Measurements from ENCODE around the gene DOHH.
"Not testable (repeated sequence)": the region's sequence is repeated elsewhere in the genome, so short reads cannot be mapped to it uniquely, and the experiment has no call there.

DOHH gene

DNA sequence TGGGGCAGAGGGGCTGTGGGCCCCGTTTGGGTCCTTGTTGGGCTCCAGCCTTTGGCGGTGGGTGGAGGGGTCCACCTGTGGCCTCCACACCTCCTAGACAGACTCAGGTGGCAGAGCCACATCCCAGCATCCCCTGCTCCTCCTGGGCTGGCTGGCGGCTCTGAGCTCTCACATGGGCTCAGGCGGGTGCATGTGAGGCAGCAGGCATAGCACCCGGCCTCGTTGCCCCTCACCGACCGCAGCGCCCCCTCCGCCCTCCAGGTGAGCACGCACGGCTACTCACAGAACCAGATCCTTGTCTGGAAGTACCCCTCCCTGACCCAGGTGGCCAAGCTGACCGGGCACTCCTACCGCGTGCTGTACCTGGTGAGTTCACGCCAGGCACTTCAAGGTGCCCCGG, 32.6 kb upstream of the DOHH start:
- Histone ChIP-seq H3K4me3 (ENCODE audit: low read length) (no peak overlapping the region), H3K9me3 (ENCODE audit: insufficient read depth, low read depth, low read length) (no peaks in the 10 kb centered on the region), H3K36me3 (ENCODE audit: insufficient read depth, low read depth, low read length) (peaks cover 42% of the 10 kb centered on the region), H3K27ac (ENCODE audit: low read length) (no peak overlapping the region), H3K4me1 (ENCODE audit: insufficient read depth, low read length) (no peaks in the 10 kb centered on the region), H3K9ac (ENCODE audit: low read depth, low read length) (no peak overlapping the region), H3K27me3 (ENCODE audit: insufficient read depth, low read length) (no peaks in the 10 kb centered on the region)

DNA sequence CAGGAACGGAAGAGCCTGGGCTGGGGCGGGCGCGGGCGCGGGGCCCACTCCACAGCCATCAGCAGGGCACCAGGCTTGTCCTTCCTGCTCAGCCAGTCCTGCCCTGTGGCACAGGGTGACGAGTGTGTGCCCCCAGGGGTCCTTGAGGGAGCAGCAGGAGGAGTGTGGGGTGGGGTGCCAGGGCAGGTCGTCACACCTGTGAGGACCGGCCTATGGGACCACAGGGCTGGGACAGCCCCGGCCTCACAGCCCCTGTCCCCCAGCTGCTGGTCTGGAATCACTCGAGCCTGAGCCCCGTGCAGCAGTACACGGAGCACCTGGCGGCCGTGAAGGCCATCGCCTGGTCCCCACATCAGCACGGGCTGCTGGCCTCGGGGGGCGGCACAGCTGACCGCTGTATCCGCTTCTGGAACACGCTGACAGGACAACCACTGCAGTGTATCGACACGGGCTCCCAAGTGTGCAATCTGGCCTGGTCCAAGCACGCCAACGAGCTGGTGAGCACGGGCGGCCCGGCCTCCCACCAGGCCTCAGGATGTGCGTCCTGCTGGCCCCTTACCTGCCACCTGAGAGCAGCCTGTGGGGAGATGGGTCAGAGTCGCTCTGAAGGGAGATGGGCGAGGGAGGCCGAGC, 31.8 kb upstream of the DOHH start:
- H3K36me3 ChIP-seq (ENCODE audit: insufficient read depth, low read depth, low read length): peaks cover 46% of the 10 kb centered on the region
- H3K9me3 ChIP-seq (ENCODE audit: insufficient read depth, low read depth, low read length): no peaks in the 10 kb centered on the region
- no peaks in the 10 kb centered on the region for H3K27me3 ChIP-seq (ENCODE audit: insufficient read depth, low read length)
- no peak overlapping the region for H3K4me3 ChIP-seq (ENCODE audit: low read length)
- no peak overlapping the region for H3K9ac ChIP-seq (ENCODE audit: low read depth, low read length)
- no peak overlapping the region for H3K27ac ChIP-seq (ENCODE audit: low read length)
- no peaks in the 10 kb centered on the region for H3K4me1 ChIP-seq (ENCODE audit: insufficient read depth, low read length)

DNA sequence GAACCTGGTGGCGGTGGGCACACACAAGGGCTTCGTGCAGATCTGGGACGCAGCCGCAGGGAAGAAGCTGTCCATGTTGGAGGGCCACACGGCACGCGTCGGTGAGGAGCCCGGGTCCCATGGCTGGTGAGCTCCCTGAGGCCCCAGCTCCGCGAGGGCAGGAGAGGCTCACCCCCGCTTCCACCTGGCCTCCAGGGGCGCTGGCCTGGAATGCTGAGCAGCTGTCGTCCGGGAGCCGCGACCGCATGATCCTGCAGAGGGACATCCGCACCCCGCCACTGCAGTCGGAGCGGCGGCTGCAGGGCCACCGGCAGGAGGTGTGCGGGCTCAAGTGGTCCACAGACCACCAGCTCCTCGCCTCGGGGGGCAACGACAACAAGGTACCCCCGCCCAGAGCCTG, 31.2 kb upstream of the DOHH start:
- no peaks in the 10 kb centered on the region for H3K27me3 ChIP-seq (ENCODE audit: insufficient read depth, low read length)
- peaks cover 49% of the 10 kb centered on the region for H3K36me3 ChIP-seq (ENCODE audit: insufficient read depth, low read depth, low read length)
- H3K9ac ChIP-seq (ENCODE audit: low read depth, low read length): no peak overlapping the region
- no peaks in the 10 kb centered on the region for H3K4me1 ChIP-seq (ENCODE audit: insufficient read depth, low read length)
- no peak overlapping the region for H3K27ac ChIP-seq (ENCODE audit: low read length)
- H3K4me3 ChIP-seq (ENCODE audit: low read length): no peak overlapping the region
- no peaks in the 10 kb centered on the region for H3K9me3 ChIP-seq (ENCODE audit: insufficient read depth, low read depth, low read length)

DNA sequence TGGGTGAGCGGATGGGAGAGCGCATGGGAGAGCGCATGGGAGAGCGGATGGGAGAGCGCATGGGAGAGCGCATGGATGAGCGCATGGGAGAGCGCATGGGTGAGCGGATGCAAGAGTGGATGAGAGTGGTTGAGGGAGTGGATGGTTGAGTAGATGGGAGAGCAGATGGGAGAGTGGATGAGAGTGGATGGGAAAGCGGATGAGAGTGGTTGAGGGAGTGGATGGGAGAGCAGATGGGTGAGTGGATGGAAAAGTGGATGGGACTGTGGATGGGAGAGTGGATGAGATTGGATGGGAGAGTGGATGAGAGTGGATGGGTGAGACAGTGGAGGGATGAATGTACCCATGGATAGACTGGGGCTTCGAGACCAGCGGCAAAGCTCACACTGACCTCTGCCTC, 29.9 kb upstream of the DOHH start:
- Histone ChIP-seq H3K9me3 (ENCODE audit: insufficient read depth, low read depth, low read length) (no peaks in the 10 kb centered on the region), H3K4me1 (ENCODE audit: insufficient read depth, low read length) (no peaks in the 10 kb centered on the region), H3K36me3 (ENCODE audit: insufficient read depth, low read depth, low read length) (peaks cover 46% of the 10 kb centered on the region), H3K27ac (ENCODE audit: low read length) (no peak overlapping the region), H3K4me3 (ENCODE audit: low read length) (no peak overlapping the region), H3K9ac (ENCODE audit: low read depth, low read length) (no peak overlapping the region), H3K27me3 (ENCODE audit: insufficient read depth, low read length) (no peaks in the 10 kb centered on the region)

DNA sequence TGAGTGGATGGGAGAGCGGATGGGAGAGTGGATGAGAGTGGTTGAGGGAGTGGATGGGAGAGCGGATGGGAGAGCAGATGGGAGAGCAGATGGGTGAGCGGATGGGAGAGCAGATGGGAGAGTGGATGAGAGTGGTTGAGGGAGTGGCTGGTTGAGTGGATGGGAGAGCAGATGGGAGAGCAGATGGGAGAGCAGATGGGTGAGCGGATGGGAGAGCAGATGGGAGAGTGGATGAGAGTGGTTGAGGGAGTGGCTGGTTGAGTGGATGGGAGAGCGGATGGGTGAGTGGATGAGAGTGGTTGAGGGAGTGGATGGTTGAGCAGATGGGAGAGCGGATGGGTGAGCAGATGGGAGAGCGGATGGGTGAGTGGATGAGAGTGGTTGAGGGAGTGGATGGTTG, 28.8 kb upstream of the DOHH start:
- H3K9me3 ChIP-seq (ENCODE audit: insufficient read depth, low read depth, low read length); H3K27ac ChIP-seq (ENCODE audit: low read length); H3K27me3 ChIP-seq (ENCODE audit: insufficient read depth, low read length); H3K9ac ChIP-seq (ENCODE audit: low read depth, low read length); H3K4me3 ChIP-seq (ENCODE audit: low read length); H3K4me1 ChIP-seq (ENCODE audit: insufficient read depth, low read length): not testable (repeated sequence)
- peaks cover 40% of the 10 kb centered on the region for H3K36me3 ChIP-seq (ENCODE audit: insufficient read depth, low read depth, low read length)

DNA sequence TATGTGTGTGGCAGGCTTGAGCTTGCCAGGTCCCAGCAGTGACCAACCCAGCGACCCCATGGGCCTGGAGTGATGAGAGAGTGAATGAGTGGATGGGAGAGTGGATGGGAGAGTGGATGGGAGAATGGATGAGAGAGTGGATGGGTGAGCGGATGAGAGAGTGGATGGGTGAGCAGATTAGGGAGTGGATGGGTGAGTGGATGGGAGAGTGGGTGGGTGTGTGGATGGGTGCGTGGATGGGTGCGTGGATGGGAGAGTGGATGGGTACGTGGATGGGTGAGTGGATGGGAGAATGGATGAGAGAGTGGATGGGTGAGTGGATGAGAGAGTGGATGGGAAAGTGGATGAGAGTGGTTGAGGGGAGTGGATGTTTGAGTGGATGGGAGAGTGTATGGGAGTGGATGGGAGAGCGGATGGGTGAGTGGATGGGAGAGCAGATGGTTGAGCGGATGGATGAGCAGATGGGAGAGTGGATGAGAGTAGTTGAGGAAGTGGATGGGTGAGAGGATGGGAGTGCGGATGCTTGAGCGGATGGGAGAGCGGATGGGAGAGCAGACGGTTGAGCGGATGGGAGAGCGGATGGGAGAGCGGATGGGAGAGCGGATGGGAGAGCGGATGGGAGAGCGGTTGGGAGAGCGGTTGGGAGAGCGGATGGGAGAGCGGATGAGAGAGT, 28.2 kb upstream of the DOHH start:
- Histone ChIP-seq H3K9ac (ENCODE audit: low read depth, low read length) (no peak overlapping the region), H3K36me3 (ENCODE audit: insufficient read depth, low read depth, low read length) (peaks cover 40% of the 10 kb centered on the region), H3K27ac (ENCODE audit: low read length) (no peak overlapping the region), H3K4me3 (ENCODE audit: low read length) (no peak overlapping the region), H3K4me1 (ENCODE audit: insufficient read depth, low read length) (no peaks in the 10 kb centered on the region), H3K9me3 (ENCODE audit: insufficient read depth, low read depth, low read length) (no peaks in the 10 kb centered on the region), H3K27me3 (ENCODE audit: insufficient read depth, low read length) (no peaks in the 10 kb centered on the region)

DNA sequence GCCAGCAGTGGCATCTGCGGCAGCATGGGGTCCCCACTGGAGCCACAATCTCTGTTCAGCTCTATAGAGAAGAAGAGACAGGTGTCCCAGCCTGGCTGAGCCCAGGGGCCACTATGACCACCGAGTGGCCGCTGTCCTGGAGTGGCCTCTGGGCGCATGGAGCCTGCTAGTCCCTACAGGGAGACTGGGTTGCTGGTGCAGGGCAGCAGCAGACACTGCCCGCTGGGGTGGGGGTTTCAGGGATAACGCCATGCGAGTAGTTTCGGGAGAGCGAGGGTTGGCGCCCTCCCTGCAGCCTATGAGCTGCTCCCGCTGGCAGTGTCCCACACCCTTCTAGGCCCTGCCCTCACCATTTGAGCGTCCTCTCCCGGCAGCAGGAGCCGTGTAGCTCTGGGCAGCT, 27.6 kb upstream of the DOHH start:
- Histone ChIP-seq H3K4me3 (ENCODE audit: low read length) (no peak overlapping the region), H3K27me3 (ENCODE audit: insufficient read depth, low read length) (no peaks in the 10 kb centered on the region), H3K4me1 (ENCODE audit: insufficient read depth, low read length) (no peaks in the 10 kb centered on the region), H3K9me3 (ENCODE audit: insufficient read depth, low read depth, low read length) (no peaks in the 10 kb centered on the region), H3K9ac (ENCODE audit: low read depth, low read length) (no peak overlapping the region), H3K27ac (ENCODE audit: low read length) (no peak overlapping the region), H3K36me3 (ENCODE audit: insufficient read depth, low read depth, low read length) (peaks cover 34% of the 10 kb centered on the region)

DNA sequence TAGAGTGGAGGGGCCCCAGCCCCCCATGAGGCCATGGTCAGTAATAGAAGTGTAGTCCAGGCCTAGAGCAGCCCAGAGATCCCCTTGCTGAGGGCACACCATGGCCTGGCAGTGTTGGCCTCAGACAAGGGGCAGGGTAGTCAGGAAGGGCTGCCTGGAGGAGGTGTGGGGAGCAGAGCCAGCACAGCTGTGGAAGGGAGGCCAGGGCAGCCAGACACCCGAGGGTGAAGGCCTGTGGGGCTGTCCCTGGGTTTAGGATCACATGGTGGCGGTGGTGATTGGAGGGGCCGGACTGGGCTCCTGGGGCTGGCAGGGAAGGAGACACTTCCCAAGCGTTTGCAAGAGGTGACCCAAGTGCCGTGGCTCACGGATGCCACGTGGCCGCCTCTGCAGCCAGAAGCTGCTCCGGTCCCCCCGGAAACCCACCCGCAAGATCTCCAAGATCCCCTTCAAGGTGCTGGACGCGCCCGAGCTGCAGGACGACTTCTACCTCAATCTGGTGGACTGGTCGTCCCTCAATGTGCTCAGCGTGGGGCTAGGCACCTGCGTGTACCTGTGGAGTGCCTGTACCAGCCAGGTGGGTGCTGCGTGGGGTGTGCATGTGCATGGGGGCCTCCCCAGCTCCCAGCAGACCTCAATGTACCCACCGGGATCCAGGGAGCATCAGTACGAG, 26.9 kb upstream of the DOHH start:
- H3K4me3 ChIP-seq (ENCODE audit: low read length): no peak overlapping the region
- H3K27me3 ChIP-seq (ENCODE audit: insufficient read depth, low read length): no peaks in the 10 kb centered on the region
- H3K27ac ChIP-seq (ENCODE audit: low read length): no peak overlapping the region
- peaks cover 28% of the 10 kb centered on the region for H3K36me3 ChIP-seq (ENCODE audit: insufficient read depth, low read depth, low read length)
- H3K9me3 ChIP-seq (ENCODE audit: insufficient read depth, low read depth, low read length): no peaks in the 10 kb centered on the region
- no peak overlapping the region for H3K9ac ChIP-seq (ENCODE audit: low read depth, low read length)
- no peaks in the 10 kb centered on the region for H3K4me1 ChIP-seq (ENCODE audit: insufficient read depth, low read length)

DNA sequence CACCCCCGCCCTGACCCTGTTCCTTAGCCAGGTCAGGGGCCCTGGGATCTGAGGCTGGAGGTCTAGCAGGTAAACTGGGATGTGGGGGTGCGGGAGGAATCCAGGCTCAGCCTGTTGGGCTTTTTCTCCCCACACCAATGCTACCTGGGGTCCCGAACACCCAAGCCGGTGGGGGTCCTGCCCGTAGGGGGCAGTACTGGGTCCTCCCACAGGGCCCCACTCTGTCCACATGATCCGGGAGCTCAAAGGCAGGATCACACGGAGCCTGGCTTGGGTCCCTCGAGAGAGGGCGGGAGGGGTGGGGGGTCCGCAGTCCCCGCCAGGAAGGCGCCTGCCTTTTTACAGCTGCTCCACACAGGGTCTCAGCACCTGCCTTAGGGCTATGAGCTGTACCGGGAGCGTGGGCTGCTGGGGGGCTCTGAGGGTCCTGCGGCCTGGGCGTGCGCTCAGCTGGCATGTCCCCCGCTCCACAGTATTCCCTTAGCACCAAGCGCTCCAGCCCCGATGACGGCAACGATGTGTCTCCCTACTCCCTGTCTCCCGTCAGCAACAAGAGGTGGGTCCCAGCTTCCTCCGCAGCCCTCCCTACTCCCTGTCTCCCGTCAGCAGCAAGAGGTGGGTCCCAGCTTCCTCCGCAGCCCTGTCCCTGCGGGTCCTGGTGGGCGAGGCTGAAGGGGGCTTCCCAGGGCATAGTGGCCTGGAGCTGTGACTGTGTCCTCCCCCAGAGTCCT, 26.2 kb upstream of the DOHH start:
- Histone ChIP-seq H3K27ac (ENCODE audit: low read length) (no peak overlapping the region), H3K9me3 (ENCODE audit: insufficient read depth, low read depth, low read length) (no peaks in the 10 kb centered on the region), H3K9ac (ENCODE audit: low read depth, low read length) (no peak overlapping the region), H3K27me3 (ENCODE audit: insufficient read depth, low read length) (no peaks in the 10 kb centered on the region), H3K36me3 (ENCODE audit: insufficient read depth, low read depth, low read length) (peaks cover 23% of the 10 kb centered on the region), H3K4me1 (ENCODE audit: insufficient read depth, low read length) (no peaks in the 10 kb centered on the region), H3K4me3 (ENCODE audit: low read length) (no peak overlapping the region)

DNA sequence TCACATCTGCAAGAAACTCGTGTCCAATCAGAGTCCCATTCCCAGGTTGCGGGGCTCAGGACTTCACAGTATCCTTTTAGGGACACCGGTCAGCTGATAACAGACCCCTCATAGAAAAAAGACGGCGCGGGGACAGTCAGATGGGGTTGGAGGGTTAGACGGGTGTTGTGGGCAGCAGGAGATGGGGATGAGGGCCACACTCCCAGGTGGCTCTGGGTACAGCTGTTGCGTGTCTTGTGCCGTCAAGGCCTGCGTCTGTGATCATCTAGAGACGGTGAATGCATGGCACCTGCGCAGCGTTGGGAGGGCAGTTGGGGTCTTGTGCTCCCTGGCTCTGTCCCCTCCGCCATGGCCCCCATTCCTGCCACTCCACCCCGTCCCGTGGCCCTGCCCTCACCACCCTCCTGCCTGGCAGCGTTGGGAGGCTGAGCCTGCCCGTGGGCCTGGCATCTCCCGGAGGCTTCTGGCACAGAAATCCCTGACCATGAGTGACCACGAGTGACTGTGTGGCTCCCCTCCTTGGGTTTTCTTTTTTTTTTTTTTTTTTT, 24.5 kb upstream of the DOHH start:
- H3K4me3 ChIP-seq (ENCODE audit: low read length): no peak overlapping the region
- no peak overlapping the region for H3K27ac ChIP-seq (ENCODE audit: low read length)
- no peaks in the 10 kb centered on the region for H3K4me1 ChIP-seq (ENCODE audit: insufficient read depth, low read length)
- no peak overlapping the region for H3K9ac ChIP-seq (ENCODE audit: low read depth, low read length)
- peaks cover 14% of the 10 kb centered on the region; the same call in 1 of the 2 replicates for H3K36me3 ChIP-seq (ENCODE audit: insufficient read depth, low read depth, low read length)
- H3K27me3 ChIP-seq (ENCODE audit: insufficient read depth, low read length): no peaks in the 10 kb centered on the region
- no peaks in the 10 kb centered on the region for H3K9me3 ChIP-seq (ENCODE audit: insufficient read depth, low read depth, low read length)

DNA sequence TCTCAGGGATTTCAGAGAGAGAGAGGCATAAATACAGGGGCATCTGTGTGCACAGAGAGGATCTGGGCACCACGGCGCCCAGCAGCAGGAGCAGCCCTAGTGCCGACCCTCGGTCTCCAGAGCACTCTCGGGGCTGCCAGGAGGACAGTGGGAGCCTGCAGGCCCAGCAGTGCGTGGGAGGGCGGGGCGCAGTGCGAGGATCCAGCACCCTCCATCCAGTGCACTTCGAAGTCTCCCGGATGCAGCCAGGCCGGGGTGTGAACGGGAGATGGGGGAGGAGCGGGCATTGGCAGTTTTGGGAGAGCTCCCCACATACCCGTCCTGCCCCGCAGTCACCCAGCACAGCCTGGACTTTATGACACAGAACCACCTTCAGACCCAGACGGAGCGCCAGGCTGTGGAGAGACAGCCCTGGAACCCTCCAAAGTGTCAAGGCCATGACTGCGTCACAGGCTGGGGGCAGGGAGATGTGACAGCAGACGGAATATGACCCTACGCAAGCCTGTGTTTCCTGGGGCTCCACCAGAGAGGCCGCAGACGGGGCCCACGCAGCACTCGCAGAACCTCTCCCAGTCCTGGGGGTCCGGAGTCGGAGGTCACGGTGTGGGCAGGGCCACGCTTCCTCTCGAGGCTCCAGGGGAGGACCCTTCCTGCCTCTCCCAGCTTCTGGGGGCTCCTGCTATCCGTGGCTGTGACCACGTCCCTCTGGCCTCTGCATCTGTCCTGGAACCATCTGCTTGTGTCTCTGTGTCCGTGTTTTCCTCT, 23.8 kb upstream of the DOHH start:
- H3K4me1 ChIP-seq (ENCODE audit: insufficient read depth, low read length): no peaks in the 10 kb centered on the region
- no peaks in the 10 kb centered on the region for H3K27me3 ChIP-seq (ENCODE audit: insufficient read depth, low read length)
- H3K9me3 ChIP-seq (ENCODE audit: insufficient read depth, low read depth, low read length): no peaks in the 10 kb centered on the region
- no peak overlapping the region for H3K27ac ChIP-seq (ENCODE audit: low read length)
- H3K9ac ChIP-seq (ENCODE audit: low read depth, low read length): no peak overlapping the region
- no peak overlapping the region for H3K4me3 ChIP-seq (ENCODE audit: low read length)
- peaks cover 14% of the 10 kb centered on the region; the same call in 1 of the 2 replicates for H3K36me3 ChIP-seq (ENCODE audit: insufficient read depth, low read depth, low read length)
